ENCODE results near the gene PTGR3. TPM values are rescaled to one million over a fixed set of nuclear protein-coding genes. Genes with fewer than 3 reads are reported as not detected.

The PTGR3 gene
- total and polyA plus RNA-seq, 12 donors, result 10.0 to 71.3 (median 57.1) TPM

DNA sequence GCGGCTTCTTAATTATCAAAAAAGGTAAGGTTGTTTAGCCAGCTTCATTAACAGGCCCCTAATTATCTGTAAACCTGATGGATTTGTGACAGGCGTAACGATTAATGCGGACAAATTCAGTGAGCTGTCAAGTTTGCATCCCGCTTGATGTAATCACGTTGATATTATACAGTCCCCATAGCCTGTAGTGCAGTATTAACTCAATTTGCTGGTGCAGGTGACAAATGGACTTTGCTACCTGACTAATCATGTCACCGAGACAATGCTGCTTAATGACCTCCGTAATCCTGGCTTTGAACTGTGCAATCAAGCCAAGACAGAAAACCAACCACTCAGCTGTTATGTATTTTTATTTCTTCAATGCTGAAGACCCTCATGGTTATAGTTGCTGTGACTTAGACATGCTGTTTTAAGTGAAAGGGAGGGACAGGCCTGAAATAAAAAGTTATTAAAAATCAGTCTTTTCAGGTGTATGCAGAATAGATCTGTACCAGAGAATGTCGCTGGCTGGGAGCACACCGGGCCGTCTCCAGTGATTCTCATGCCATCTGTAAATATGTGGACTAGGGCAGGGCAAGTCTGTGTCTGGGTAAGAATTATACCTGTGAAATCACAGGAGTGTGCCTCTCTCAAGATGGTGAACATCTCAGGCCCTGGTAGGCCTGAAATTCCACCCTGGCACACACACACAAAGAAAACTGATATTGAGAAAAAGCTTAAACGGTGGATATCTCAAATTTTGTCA is 6.0 kb upstream of the PTGR3 start:
- Histone ChIP-seq H3K4me1 (peaks cover 6 to 84% (median 77%) of the 10 kb centered on the region in 9 donors), H3K9me3 (no peaks in the 10 kb centered on the region), H3K36me3 (peaks cover 0 to 5% (median 0%) of the 10 kb centered on the region in 9 donors), H3K4me3 (peak overlapping the region in 2 of 10 donors; percentile 0 to 84), H3K27me3 (no peaks in the 10 kb centered on the region), H3K27ac (peak overlapping the region in 7 of 10 donors; percentile 50 to 95 (median 93))
- no peak for ATAC-seq
- no peak for TF ChIP-seq CTCF (IDR thresholded peaks at IDR 0.05)
- DNase-seq, result no peak
- intact Hi-C loops (cut with DNase I), result loop anchor here in 5 of 10 donors (5.0 kb wide), 1 partner anchor 32 kb away; no protein-coding TSS in a partner anchor
- 76 to 78% methylated on average over 12 of the region's 12 CpGs for WGBS, 2 donors

DNA sequence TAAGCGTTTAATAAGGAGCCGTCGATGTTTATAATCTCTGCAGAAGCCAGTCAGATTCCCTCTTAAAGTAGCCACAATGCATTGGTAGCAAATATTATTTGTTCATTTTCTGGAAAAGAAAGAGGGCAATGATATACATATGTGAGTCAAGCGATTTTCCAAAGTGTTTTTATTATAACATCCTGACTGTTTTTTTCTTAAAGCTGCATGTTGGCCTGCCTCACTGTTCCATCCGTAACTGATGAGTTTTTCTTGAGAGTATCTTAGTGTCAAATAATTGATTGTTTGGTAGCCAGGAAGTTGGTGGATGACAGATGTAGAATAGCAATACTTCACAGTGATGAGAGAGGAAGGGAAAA is 5.4 kb upstream of the PTGR3 start:
- no peaks in the 10 kb centered on the region for H3K27me3 ChIP-seq
- peaks cover 0 to 5% (median 0%) of the 10 kb centered on the region in 9 donors for H3K36me3 ChIP-seq
- H3K9me3 ChIP-seq, result no peaks in the 10 kb centered on the region
- ATAC-seq (no peak), DNase-seq (no peak)
- peak overlapping the region in 9 of 10 donors; percentile 50 to 95 (median 90) for H3K27ac ChIP-seq
- intact Hi-C loops (cut with DNase I), result loop anchor here in 5 of 10 donors (5.0 kb wide), 1 partner anchor 33 kb away; no protein-coding TSS in a partner anchor
- TF ChIP-seq CTCF (IDR thresholded peaks at IDR 0.05), result no peak
- peak overlapping the region in 3 of 10 donors; percentile 10 to 85 (median 84) for H3K4me3 ChIP-seq
- WGBS, 2 donors, result 61 to 66% methylated on average over 5 of the region's 5 CpGs
- peaks cover 6 to 80% (median 71%) of the 10 kb centered on the region in 9 donors for H3K4me1 ChIP-seq

- DNase-seq (no peak), ATAC-seq (no peak)
- intact Hi-C loops (cut with DNase I), result loop anchor here in 6 of 10 donors (2.0 to 5.0 kb wide), 2 partner anchors 33 to 34 kb away; no protein-coding TSS in a partner anchor
- Histone ChIP-seq H3K4me3 (peak overlapping the region in 7 of 10 donors; percentile 5 to 85 (median 81)), H3K27ac (peak overlapping the region in 9 of 10 donors; percentile 50 to 95 (median 90)), H3K36me3 (peaks cover 0 to 5% (median 0%) of the 10 kb centered on the region in 9 donors), H3K4me1 (peaks cover 6 to 74% (median 68%) of the 10 kb centered on the region in 9 donors), H3K9me3 (no peaks in the 10 kb centered on the region), H3K27me3 (no peaks in the 10 kb centered on the region)
- WGBS, 2 donors, result 34 to 47% methylated on average over 5 of the region's 5 CpGs
- TF ChIP-seq CTCF (IDR thresholded peaks at IDR 0.05), result no peak
Observed at GRCh38 chr18:75213611-75214331, 4.8 kb upstream of the PTGR3 start.

DNA sequence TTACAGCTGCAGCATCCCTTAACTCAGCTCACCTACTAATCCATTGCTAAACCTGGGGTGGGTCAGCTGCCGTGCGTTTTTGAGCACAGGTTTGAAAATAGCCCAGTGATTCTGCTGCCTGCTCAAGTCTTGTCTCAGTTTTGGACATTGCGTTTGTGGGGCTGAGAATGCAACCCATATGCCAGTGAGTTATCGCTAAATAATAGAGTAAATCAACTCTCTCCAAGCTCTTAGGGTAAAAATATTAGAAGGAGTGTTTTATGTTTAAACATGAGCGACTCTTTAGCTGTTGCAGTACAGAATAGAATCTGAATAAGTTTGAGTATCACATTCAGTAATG is 3.8 kb upstream of the PTGR3 start:
- intact Hi-C loops (cut with DNase I), result loop anchor here in 6 of 10 donors (2.0 to 5.0 kb wide), 2 partner anchors 34 to 35 kb away; no protein-coding TSS in a partner anchor
- ATAC-seq, result no peak
- DNase-seq, result no peak
- 23 to 32% methylated on average over 5 of the region's 5 CpGs for WGBS, 2 donors
- no peaks in the 10 kb centered on the region for H3K27me3 ChIP-seq
- H3K4me1 ChIP-seq, result peaks cover 0 to 64% (median 63%) of the 10 kb centered on the region in 9 donors
- H3K27ac ChIP-seq, result peak overlapping the region in 9 of 10 donors; percentile 88 to 95 (median 92)
- peaks cover 0 to 5% (median 0%) of the 10 kb centered on the region in 9 donors for H3K36me3 ChIP-seq
- no peak for TF ChIP-seq CTCF (IDR thresholded peaks at IDR 0.05)
- H3K4me3 ChIP-seq, result peak overlapping the region in 9 of 10 donors; percentile 74 to 85 (median 81)
- no peaks in the 10 kb centered on the region for H3K9me3 ChIP-seq
